ENCODE measurements around the gene CYP21A2. TPM values are rescaled to one million over a fixed set of nuclear protein-coding genes. Genes with fewer than 3 reads are reported as not detected.
"Not testable (repeated sequence)": the region's sequence is repeated elsewhere in the genome, so short reads cannot be mapped to it uniquely, and the experiment has no call there.

Gene CYP21A2
- polyA plus RNA-seq (2013, experiment 1 of 2), result not detected
- not detected for polyA plus RNA-seq (2013, experiment 2 of 2)

DNA sequence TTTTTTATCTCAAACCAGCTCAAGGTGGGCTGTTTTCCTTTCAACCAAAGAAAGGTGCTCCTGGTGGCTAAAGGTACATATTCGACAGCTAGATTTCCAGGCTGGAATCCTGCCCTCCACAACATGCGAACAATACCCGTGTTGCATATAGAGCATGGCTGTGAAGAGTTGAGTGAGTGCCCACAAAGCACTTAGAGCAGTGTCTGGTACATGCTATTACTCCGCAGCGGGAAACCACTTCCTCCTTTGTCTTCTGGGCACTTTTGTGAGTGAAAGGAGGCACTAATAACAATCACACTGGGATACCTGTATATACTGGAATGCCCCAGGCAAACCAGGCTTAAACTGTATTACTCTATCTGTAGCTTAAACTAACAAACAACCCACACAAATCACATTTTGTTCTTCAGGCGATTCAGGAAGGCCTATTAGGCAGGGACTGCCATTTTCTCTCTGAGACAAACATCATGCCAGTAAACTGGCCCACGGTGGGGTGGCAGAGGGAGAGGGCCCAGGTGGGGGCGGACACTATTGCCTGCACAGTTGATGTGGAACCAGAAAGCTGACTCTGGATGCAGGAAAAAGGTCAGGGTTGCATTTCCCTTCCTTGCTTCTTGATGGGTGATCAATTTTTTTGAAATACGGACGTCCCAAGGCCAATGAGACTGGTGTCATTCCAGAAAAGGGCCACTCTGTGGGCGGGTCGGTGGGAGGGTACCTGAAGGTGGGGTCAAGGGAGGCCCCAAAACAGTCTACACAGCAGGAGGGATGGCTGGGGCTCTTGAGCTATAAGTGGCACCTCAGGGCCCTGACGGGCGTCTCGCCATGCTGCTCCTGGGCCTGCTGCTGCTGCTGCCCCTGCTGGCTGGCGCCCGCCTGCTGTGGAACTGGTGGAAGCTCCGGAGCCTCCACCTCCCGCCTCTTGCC lies at the start of gene CYP21A2:
CYP21A2 (plus strand) TSS at position 818 of the 927 bp plus-strand sequence; CDS start at position 826, 8 bp downstream.
- H3K27ac ChIP-seq (ENCODE audit: low read depth, low read length); H3K9ac ChIP-seq (ENCODE audit: low read depth, low read length); H3K36me3 ChIP-seq (ENCODE audit: insufficient read depth, low read length); H3K4me1 ChIP-seq (ENCODE audit: insufficient read depth, low read length); H3K4me3 ChIP-seq (ENCODE audit: low read length); H3K9me3 ChIP-seq (ENCODE audit: insufficient read depth, low read depth, low read length); H3K27me3 ChIP-seq (ENCODE audit: insufficient read depth, low read length): not testable (repeated sequence)
- WGBS, result 91% methylated on average over 13 of the region's 19 CpGs

DNA sequence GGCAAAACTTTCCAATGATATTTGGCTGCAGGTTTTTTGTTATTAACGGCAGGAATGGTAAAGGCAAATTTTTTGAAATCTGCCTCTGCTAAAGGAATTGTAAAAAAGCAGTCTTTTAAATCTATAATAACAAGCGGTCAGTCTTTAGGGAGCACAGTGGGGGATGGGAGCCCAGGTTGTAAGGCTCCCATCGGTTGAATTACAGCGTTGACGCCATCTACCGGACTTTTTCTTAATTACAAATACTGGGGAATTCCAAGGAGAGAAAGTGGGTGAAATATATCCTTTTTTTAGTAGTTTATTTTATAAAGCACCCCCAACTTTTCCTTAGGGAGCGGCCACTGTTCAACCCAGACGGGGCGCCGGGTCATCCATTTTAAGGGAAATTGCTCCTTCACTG lies 48.9 kb upstream of the CYP21A2 start:
- not testable (repeated sequence) for H3K27ac ChIP-seq (ENCODE audit: low read depth, low read length); H3K4me1 ChIP-seq (ENCODE audit: insufficient read depth, low read length); H3K36me3 ChIP-seq (ENCODE audit: insufficient read depth, low read length); H3K9ac ChIP-seq (ENCODE audit: low read depth, low read length); H3K27me3 ChIP-seq (ENCODE audit: insufficient read depth, low read length); H3K9me3 ChIP-seq (ENCODE audit: insufficient read depth, low read depth, low read length); H3K4me3 ChIP-seq (ENCODE audit: low read length)
- no CpG with 5 or more reads among the region's 10 CpGs for WGBS

DNA sequence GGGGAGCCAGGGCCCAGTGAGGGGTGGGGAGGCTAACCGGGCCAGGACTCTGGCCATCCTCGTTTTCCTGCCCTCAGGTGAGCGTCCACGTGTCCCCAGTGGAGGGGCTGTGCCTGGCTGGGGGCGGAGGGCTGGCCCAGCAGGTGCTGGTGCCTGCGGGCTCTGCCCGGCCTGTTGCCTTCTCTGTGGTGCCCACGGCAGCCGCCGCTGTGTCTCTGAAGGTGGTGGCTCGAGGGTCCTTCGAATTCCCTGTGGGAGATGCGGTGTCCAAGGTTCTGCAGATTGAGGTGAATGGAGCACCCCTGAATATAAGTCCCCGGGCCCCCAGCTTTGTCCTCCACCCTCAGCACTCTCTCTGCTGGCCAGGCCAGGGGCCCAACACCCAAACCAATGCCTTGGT lies 43.8 kb upstream of the CYP21A2 start:
- H3K9me3 ChIP-seq (ENCODE audit: insufficient read depth, low read depth, low read length); H3K36me3 ChIP-seq (ENCODE audit: insufficient read depth, low read length); H3K4me1 ChIP-seq (ENCODE audit: insufficient read depth, low read length); H3K4me3 ChIP-seq (ENCODE audit: low read length); H3K27me3 ChIP-seq (ENCODE audit: insufficient read depth, low read length); H3K27ac ChIP-seq (ENCODE audit: low read depth, low read length); H3K9ac ChIP-seq (ENCODE audit: low read depth, low read length): not testable (repeated sequence)
- 89% methylated on average over 6 of the region's 14 CpGs for WGBS

DNA sequence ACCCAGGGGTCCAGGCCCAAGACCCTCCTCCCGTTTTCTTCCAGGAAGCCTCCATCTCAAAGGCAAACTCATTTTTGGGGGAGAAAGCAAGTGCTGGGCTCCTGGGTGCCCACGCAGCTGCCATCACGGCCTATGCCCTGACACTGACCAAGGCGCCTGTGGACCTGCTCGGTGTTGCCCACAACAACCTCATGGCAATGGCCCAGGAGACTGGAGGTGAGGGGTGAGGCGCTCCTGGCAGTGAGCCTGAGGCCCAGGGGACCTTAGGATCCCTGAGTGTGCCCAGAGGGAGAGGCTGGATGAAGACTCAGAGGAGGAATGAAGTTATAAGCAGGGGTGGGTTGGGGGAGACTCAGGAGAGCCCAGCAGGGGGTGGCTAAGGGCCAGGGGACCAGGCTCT lies 41.8 kb upstream of the CYP21A2 start:
- not testable (repeated sequence) for H3K4me3 ChIP-seq (ENCODE audit: low read length); H3K9me3 ChIP-seq (ENCODE audit: insufficient read depth, low read depth, low read length); H3K36me3 ChIP-seq (ENCODE audit: insufficient read depth, low read length); H3K9ac ChIP-seq (ENCODE audit: low read depth, low read length); H3K27me3 ChIP-seq (ENCODE audit: insufficient read depth, low read length); H3K27ac ChIP-seq (ENCODE audit: low read depth, low read length); H3K4me1 ChIP-seq (ENCODE audit: insufficient read depth, low read length)
- 97% methylated on average over 5 of the region's 6 CpGs for WGBS

DNA sequence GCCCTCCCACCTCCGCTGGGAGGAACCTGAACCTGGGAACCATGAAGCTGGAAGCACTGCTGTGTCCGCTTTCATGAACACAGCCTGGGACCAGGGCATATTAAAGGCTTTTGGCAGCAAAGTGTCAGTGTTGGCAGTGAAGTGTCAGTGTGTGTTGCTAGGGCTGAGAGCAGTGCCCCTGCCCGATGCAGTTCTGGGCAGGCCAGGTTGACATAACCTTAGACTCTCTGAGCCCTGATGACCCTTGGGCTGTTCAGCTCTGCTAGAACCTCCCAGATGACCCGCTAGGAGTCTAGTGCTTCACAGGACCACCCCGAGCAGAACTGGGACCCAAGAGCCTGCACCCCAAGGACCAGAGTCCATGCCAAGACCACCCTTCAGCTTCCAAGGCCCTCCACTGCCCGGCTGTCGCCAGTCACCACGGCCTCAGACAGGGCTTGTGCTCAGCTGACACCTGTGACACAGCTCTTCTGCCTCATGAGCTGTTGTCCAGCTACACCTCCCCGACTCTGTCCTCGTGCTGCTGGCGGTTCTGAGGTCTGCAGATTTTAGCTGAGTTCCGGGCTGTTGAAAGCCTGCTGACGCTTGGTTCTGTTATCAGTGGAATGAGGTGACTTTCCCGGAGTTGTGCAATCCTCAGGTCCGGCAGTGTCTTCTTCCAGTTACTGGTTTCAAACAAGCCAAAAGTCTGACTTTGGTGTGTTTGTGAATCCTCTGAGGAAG lies 35.5 kb upstream of the CYP21A2 start:
- not testable (repeated sequence) for H3K9ac ChIP-seq (ENCODE audit: low read depth, low read length); H3K9me3 ChIP-seq (ENCODE audit: insufficient read depth, low read depth, low read length); H3K4me3 ChIP-seq (ENCODE audit: low read length); H3K27ac ChIP-seq (ENCODE audit: low read depth, low read length); H3K27me3 ChIP-seq (ENCODE audit: insufficient read depth, low read length); H3K4me1 ChIP-seq (ENCODE audit: insufficient read depth, low read length); H3K36me3 ChIP-seq (ENCODE audit: insufficient read depth, low read length)
- WGBS, result no CpG with 5 or more reads among the region's 15 CpGs

DNA sequence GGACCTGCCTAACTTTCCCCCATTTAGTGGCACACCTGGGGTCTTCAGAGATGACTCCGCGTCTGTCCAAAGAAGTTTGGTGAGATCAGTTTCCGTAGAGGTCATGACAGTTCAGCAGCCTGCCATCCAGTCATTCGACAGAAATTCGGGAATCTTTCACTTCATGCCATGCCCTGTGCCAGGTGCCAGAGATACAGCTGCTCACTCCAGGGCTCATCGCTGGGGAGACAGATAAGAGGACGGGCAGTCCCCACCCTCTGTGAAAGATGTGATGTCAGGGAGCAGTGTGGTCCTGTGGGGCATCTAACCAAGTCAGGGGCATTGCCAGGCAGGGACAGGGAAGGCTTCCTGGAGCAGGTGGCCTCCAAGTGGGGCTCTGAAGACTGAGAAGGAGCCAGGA lies 34.9 kb upstream of the CYP21A2 start:
- H3K9ac ChIP-seq (ENCODE audit: low read depth, low read length); H3K27ac ChIP-seq (ENCODE audit: low read depth, low read length); H3K4me1 ChIP-seq (ENCODE audit: insufficient read depth, low read length); H3K9me3 ChIP-seq (ENCODE audit: insufficient read depth, low read depth, low read length); H3K4me3 ChIP-seq (ENCODE audit: low read length); H3K27me3 ChIP-seq (ENCODE audit: insufficient read depth, low read length); H3K36me3 ChIP-seq (ENCODE audit: insufficient read depth, low read length): not testable (repeated sequence)
- no CpG with 5 or more reads among the region's 7 CpGs for WGBS

DNA sequence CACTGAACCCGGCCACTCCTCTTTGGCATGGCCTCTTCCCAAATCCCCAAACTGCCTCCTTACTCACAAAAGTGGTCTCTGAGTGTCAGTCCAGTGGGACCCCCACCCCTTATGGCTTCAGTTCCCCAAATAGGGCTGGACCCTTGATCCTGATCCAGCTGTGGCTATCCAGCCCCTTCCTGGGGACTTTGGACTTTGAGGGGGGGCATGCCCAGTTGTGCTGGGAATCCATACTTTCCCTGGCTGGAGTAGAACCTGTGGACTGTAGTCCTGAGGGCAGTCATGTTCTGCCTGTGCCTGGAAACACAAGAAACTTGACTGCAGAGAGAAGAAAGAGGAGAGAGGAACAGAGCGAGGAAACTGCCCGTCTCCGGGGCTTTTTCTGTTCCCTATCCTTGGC lies 33.8 kb upstream of the CYP21A2 start:
- not testable (repeated sequence) for H3K9me3 ChIP-seq (ENCODE audit: insufficient read depth, low read depth, low read length); H3K9ac ChIP-seq (ENCODE audit: low read depth, low read length); H3K36me3 ChIP-seq (ENCODE audit: insufficient read depth, low read length); H3K27ac ChIP-seq (ENCODE audit: low read depth, low read length); H3K4me1 ChIP-seq (ENCODE audit: insufficient read depth, low read length); H3K4me3 ChIP-seq (ENCODE audit: low read length); H3K27me3 ChIP-seq (ENCODE audit: insufficient read depth, low read length)
- 93% methylated on average over 4 of the region's 4 CpGs for WGBS

DNA sequence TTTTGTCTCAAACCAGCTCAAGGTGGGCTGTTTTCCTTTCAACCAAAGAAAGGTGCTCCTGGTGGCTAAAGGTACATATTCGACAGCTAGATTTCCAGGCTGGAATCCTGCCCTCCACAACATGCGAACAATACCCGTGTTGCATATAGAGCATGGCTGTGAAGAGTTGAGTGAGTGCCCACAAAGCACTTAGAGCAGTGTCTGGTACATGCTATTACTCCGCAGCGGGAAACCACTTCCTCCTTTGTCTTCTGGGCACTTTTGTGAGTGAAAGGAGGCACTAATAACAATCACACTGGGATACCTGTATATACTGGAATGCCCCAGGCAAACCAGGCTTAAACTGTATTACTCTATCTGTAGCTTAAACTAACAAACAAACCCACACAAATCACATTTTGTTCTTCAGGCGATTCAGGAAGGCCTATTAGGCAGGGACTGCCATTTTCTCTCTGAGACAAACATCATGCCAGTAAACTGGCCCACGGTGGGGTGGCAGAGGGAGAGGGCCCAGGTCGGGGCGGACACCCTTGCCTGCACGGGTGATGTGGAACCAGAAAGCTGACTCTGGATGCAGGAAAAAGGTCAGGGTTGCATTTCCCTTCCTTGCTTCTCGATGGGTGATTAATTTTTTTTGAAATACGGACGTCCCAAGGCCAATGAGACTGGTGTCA lies 33.2 kb upstream of the CYP21A2 start:
- not testable (repeated sequence) for H3K27ac ChIP-seq (ENCODE audit: low read depth, low read length); H3K27me3 ChIP-seq (ENCODE audit: insufficient read depth, low read length); H3K9me3 ChIP-seq (ENCODE audit: insufficient read depth, low read depth, low read length); H3K4me1 ChIP-seq (ENCODE audit: insufficient read depth, low read length); H3K4me3 ChIP-seq (ENCODE audit: low read length); H3K9ac ChIP-seq (ENCODE audit: low read depth, low read length); H3K36me3 ChIP-seq (ENCODE audit: insufficient read depth, low read length)
- WGBS, result 89% methylated on average over 8 of the region's 13 CpGs

DNA sequence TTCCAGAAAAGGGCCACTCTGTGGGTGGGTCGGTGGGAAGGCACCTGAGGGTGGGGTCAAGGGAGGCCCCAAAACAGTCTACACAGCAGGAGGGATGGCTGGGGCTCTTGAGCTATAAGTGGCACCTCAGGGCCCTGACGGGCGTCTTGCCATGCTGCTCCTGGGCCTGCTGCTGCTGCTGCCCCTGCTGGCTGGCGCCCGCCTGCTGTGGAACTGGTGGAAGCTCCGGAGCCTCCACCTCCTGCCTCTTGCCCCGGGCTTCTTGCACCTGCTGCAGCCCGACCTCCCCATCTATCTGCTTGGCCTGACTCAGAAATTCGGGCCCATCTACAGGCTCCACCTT lies 32.7 kb upstream of the CYP21A2 start:
- H3K27ac ChIP-seq (ENCODE audit: low read depth, low read length); H3K36me3 ChIP-seq (ENCODE audit: insufficient read depth, low read length); H3K4me3 ChIP-seq (ENCODE audit: low read length); H3K4me1 ChIP-seq (ENCODE audit: insufficient read depth, low read length); H3K9me3 ChIP-seq (ENCODE audit: insufficient read depth, low read depth, low read length); H3K27me3 ChIP-seq (ENCODE audit: insufficient read depth, low read length); H3K9ac ChIP-seq (ENCODE audit: low read depth, low read length): not testable (repeated sequence)
- 90% methylated on average over 6 of the region's 9 CpGs for WGBS

DNA sequence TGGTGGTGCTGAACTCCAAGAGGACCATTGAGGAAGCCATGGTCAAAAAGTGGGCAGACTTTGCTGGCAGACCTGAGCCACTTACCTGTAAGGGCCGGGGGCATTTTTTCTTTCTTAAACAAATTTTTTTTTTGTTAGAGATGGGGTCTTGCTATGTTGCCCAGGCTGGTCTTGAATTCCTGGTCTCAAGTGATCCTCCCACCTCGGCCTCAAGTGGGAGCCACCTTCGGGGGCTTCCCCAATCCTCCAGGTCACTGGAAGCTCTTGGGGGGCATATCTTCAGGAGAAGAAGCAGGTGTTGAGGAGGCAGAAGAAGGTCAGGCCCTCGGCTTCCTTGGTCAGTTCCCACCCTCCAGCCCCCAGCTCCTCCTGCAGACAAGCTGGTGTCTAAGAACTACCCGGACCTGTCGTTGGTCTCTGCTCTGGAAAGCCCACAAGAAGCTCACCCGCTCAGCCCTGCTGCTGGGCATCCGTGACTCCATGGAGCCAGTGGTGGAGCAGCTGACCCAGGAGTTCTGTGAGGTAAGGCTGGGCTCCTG lies 32.2 kb upstream of the CYP21A2 start:
- not testable (repeated sequence) for H3K9ac ChIP-seq (ENCODE audit: low read depth, low read length); H3K9me3 ChIP-seq (ENCODE audit: insufficient read depth, low read depth, low read length); H3K4me3 ChIP-seq (ENCODE audit: low read length); H3K27me3 ChIP-seq (ENCODE audit: insufficient read depth, low read length); H3K4me1 ChIP-seq (ENCODE audit: insufficient read depth, low read length); H3K27ac ChIP-seq (ENCODE audit: low read depth, low read length); H3K36me3 ChIP-seq (ENCODE audit: insufficient read depth, low read length)
- 93% methylated on average over 6 of the region's 8 CpGs for WGBS

DNA sequence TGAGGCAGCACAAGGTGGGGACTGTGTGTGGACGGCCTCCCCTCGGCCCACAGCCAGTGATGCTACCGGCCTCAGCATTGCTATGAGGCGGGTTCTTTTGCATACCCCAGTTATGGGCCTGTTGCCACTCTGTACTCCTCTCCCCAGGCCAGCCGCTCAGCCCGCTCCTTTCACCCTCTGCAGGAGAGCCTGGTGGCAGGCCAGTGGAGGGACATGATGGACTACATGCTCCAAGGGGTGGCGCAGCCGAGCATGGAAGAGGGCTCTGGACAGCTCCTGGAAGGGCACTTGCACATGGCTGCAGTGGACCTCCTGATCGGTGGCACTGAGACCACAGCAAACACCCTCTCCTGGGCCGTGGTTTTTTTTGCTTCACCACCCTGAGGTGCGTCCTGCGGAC lies 31.1 kb upstream of the CYP21A2 start:
- H3K27ac ChIP-seq (ENCODE audit: low read depth, low read length); H3K36me3 ChIP-seq (ENCODE audit: insufficient read depth, low read length); H3K9ac ChIP-seq (ENCODE audit: low read depth, low read length); H3K9me3 ChIP-seq (ENCODE audit: insufficient read depth, low read depth, low read length); H3K4me1 ChIP-seq (ENCODE audit: insufficient read depth, low read length); H3K4me3 ChIP-seq (ENCODE audit: low read length); H3K27me3 ChIP-seq (ENCODE audit: insufficient read depth, low read length): not testable (repeated sequence)
- WGBS, result 88% methylated on average over 11 of the region's 12 CpGs

All from HUES64 (cell line).